Neural cell (in vitro differentiated cells): ENCODE results near the gene ZCCHC24. TPM values are rescaled to one million over a fixed set of nuclear protein-coding genes. Genes with fewer than 3 reads are reported as not detected.

Experiments
- H2AFZ ChIP-seq: fragments of 200-600, 300-800 bp; sonication (generic), shearing (Covaris generic); 2 replicates; pipeline ENCODE4 v1.6.0; 2014; ENCODE audit warnings: low read depth, mild to moderate bottlenecking, antibody characterized with exemption, low read length, moderate library complexity
- H3F3A ChIP-seq: fragments of 200-600 bp; shearing (Covaris generic); 2 replicates; pipeline ENCODE4 v1.6.1; 2016; ENCODE audit warnings: mild to moderate bottlenecking, moderate library complexity, mixed read lengths, antibody characterized with exemption, low read length; ENCODE audit not compliant: insufficient read depth, poor library complexity, severe bottlenecking
- H3K27ac ChIP-seq: fragments of 200-600, 300-800 bp; sonication (generic), shearing (Covaris generic); 2 replicates; pipeline ENCODE4 v1.5.1; 2014; ENCODE audit warnings: mild to moderate bottlenecking, low read length, moderate library complexity
- H3K27me3 ChIP-seq: fragments of 300-800, 200-600 bp; sonication (generic), shearing (Covaris generic); 2 replicates; pipeline ENCODE4 v1.6.0; 2014; ENCODE audit warnings: mild to moderate bottlenecking, low read depth, low read length, moderate library complexity; ENCODE audit not compliant: insufficient read depth
- H3K36me3 ChIP-seq: fragments of 300-800, 200-600 bp; sonication (generic), shearing (Covaris generic); 2 replicates; pipeline ENCODE4 v1.5.1; 2014; ENCODE audit warnings: mild to moderate bottlenecking, antibody characterized with exemption, low read length, moderate library complexity; ENCODE audit not compliant: insufficient read depth
- H3K4me2 ChIP-seq: fragments of 300-800, 200-600 bp; sonication (generic), shearing (Covaris generic); 2 replicates; pipeline ENCODE4 v1.6.0; 2014; ENCODE audit warnings: mild to moderate bottlenecking, low read length
- H3K4me3 ChIP-seq: fragments of 300-800, 200-600 bp; sonication (generic), shearing (Covaris generic); 2 replicates; pipeline ENCODE4 v1.5.1; 2014; ENCODE audit warnings: mild to moderate bottlenecking, low read length, moderate library complexity
- H3K79me2 ChIP-seq: fragments of 200-600 bp; shearing (Covaris generic); replicated peaks from 2 replicates; pipeline ENCODE4 v1.6.0; 2014; ENCODE audit warnings: mild to moderate bottlenecking, low read length, moderate library complexity; ENCODE audit not compliant: insufficient read depth
- H3K9ac ChIP-seq: fragments of 300-800, 200-600 bp; sonication (generic), shearing (Covaris generic); 2 replicates; pipeline ENCODE4 v1.6.1; 2016; ENCODE audit warnings: mild to moderate bottlenecking, low read length, mixed read lengths
- H3K9me2 ChIP-seq: fragments of 200-600 bp; shearing (Covaris generic); 2 replicates; pipeline ENCODE4 v1.6.1; 2016; ENCODE audit warnings: mild to moderate bottlenecking, low read length, mixed read lengths; ENCODE audit not compliant: insufficient read depth
- H3K9me3 ChIP-seq: fragments of 200-600, 300-800 bp; sonication (generic), shearing (Covaris generic); 2 replicates; pipeline ENCODE4 v1.6.1; 2016; ENCODE audit warnings: mild to moderate bottlenecking, mixed run types, low read length, moderate library complexity, mixed read lengths
- H4K20me1 ChIP-seq: fragments of 200-600 bp; shearing (Covaris generic); 2 replicates; pipeline ENCODE4 v1.6.1; 2016; ENCODE audit warnings: mild to moderate bottlenecking, mixed run types; ENCODE audit not compliant: insufficient read depth
- CTCF ChIP-seq: fragments of 450-650 bp; IDR thresholded peaks from 2 replicates; pipeline ENCODE4 v1.5.1; 2014; ENCODE audit warnings: antibody characterized with exemption, mild to moderate bottlenecking, moderate library complexity; ENCODE audit not compliant: poor library complexity, severe bottlenecking
- EP300 ChIP-seq: fragments of 450-650 bp; conservative IDR thresholded peaks from 2 replicates; pipeline ENCODE4 v1.6.1; 2014; ENCODE audit warnings: antibody characterized with exemption, mild to moderate bottlenecking, moderate library complexity; ENCODE audit not compliant: poor library complexity, severe bottlenecking
- EZH2 ChIP-seq: fragments of 200-600, 300-800 bp; shearing (Covaris generic), sonication (generic); IDR thresholded peaks from 2 replicates; pipeline ENCODE4 v1.6.1; 2014; ENCODE audit warnings: antibody characterized with exemption, low read length, borderline replicate concordance, mild to moderate bottlenecking; ENCODE audit not compliant: insufficient read depth, poor library complexity, severe bottlenecking
- MXI1 ChIP-seq: fragments of 450-650 bp; conservative IDR thresholded peaks from 2 replicates; pipeline ENCODE4 v1.6.1; 2014; ENCODE audit warnings: antibody characterized with exemption, mild to moderate bottlenecking; ENCODE audit not compliant: poor library complexity, severe bottlenecking
- POLR2AphosphoS5 ChIP-seq: IDR thresholded peaks from 2 replicates; pipeline ENCODE4 v1.6.1; 2012
- RAD21 ChIP-seq: fragments of 450-650 bp; conservative IDR thresholded peaks from 2 replicates; pipeline ENCODE4 v1.6.1; 2014; ENCODE audit warnings: antibody characterized with exemption, mild to moderate bottlenecking, moderate library complexity
- REST ChIP-seq: IDR thresholded peaks from 2 replicates; pipeline ENCODE4 v1.6.1; 2012; ENCODE audit warnings: borderline replicate concordance
- SMC3 ChIP-seq: fragments of 450-650 bp; conservative IDR thresholded peaks from 2 replicates; pipeline ENCODE4 v1.6.1; 2014; ENCODE audit warnings: antibody characterized with exemption, mild to moderate bottlenecking, moderate library complexity; ENCODE audit not compliant: poor library complexity
- TAF1 ChIP-seq: IDR thresholded peaks from 2 replicates; pipeline ENCODE4 v1.6.1; 2012; ENCODE audit warnings: low read depth
- polyA plus RNA-seq: library from polyadenylated mRNA; depleted of rRNA; stranded (reverse); fragments of >200 nt; gene quantifications from 2 replicates; pipeline ENCODE4 v1.2.3, GENCODE V29; 2014

Gene ZCCHC24
- polyA plus RNA-seq, 1 donor from 2014 or later = not detected

- Histone ChIP-seq H4K20me1 (no peaks in the 10 kb centered on the region), H3K9me2 (no peaks in the 10 kb centered on the region), H3K36me3 (no peaks in the 10 kb centered on the region), H3K79me2 (no peaks in the 10 kb centered on the region), H3K4me3 (no peak overlapping the region), H3K27ac (no peak overlapping the region), H3K9ac (no peak overlapping the region), H3K9me3 (no peaks in the 10 kb centered on the region), H3K4me2 (no peak overlapping the region), H2AFZ (no peak overlapping the region), H3K27me3 (no peaks in the 10 kb centered on the region), H3F3A (no peaks in the 10 kb centered on the region)
- no peak for TF ChIP-seq SMC3
- no peak for TF ChIP-seq EZH2
- TF ChIP-seq EP300 = no peak
- TF ChIP-seq TAF1 = no peak
- no peak for TF ChIP-seq CTCF
- no peak for TF ChIP-seq RAD21
- TF ChIP-seq REST = no peak
- TF ChIP-seq MXI1 = no peak
- TF ChIP-seq POLR2AphosphoS5 = no peak
Measured at GRCh38 chr10:79459243-79459642, 13.8 kb upstream of the ZCCHC24 start.

GRCh38 chr10:79458483-79458882 lies 13.1 kb upstream of the ZCCHC24 start:
- Histone ChIP-seq H3K9me3 (no peaks in the 10 kb centered on the region), H3K9ac (no peak overlapping the region), H3K27ac (no peak overlapping the region), H3K79me2 (no peaks in the 10 kb centered on the region), H3K4me2 (no peak overlapping the region), H2AFZ (no peak overlapping the region), H3K36me3 (no peaks in the 10 kb centered on the region), H3K4me3 (no peak overlapping the region), H4K20me1 (no peaks in the 10 kb centered on the region), H3K9me2 (no peaks in the 10 kb centered on the region), H3F3A (no peaks in the 10 kb centered on the region), H3K27me3 (no peaks in the 10 kb centered on the region)
- TF ChIP-seq CTCF (no peak), EP300 (no peak), EZH2 (no peak), SMC3 (no peak)
